NT2/D1 (cell line): ENCODE data around the gene CLTC.

Source experiments
- SUZ12 ChIP-seq: IDR thresholded peaks from 2 replicates; pipeline ENCODE4 v1.6.1; 2011; ENCODE audit not compliant: insufficient read length, insufficient read depth; ENCODE audit errors: extremely low read depth
- YY1 ChIP-seq: IDR thresholded peaks from 2 replicates; pipeline ENCODE4 v1.6.1; 2011; ENCODE audit not compliant: insufficient read length, insufficient read depth
- ZNF274 ChIP-seq: IDR thresholded peaks from 2 replicates; pipeline ENCODE4 v1.6.1; 2011; ENCODE audit warnings: mild to moderate bottlenecking, low read depth, low read length

DNA sequence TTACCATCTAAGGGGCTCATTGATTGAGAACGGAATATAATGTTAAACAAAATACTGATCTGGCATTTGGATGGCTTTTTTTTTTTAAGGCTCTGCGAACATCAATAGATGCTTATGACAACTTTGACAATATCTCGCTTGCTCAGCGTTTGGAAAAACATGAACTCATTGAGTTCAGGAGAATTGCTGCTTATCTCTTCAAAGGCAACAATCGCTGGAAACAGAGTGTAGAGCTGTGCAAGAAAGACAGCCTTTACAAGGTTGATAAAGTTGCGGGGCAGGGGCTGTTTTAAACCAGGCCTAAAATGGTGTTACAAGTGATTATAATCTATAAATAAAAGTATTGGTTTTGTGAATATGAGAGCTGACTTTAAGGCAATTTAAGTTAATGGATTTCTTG is 65.3 kb downstream of the CLTC start:
- TF ChIP-seq YY1: no peak
- no peak for TF ChIP-seq ZNF274
- no peak for TF ChIP-seq SUZ12
